K562 (cell line): Measurements from ENCODE around the gene VAMP4. TPM values are rescaled to one million over a fixed set of nuclear protein-coding genes. Genes with fewer than 3 reads are reported as not detected.

ENCODE experiments used
- AFF1 ChIP-seq, 2 experiments: fragments of 450-650 bp; IDR thresholded peaks; 2 replicates each; pipeline ENCODE4 v1.6.1; 2018; ENCODE audit warnings: mild to moderate bottlenecking in 2 of 2, low read depth in 1 of 2; ENCODE audit not compliant: partially characterized antibody in 2 of 2
- CHAMP1 ChIP-seq: fragments of 450-650 bp; IDR thresholded peaks from 2 replicates; pipeline ENCODE4 v1.6.1; 2016; ENCODE audit warnings: mild to moderate bottlenecking
- ELF1 ChIP-seq: fragments of 200-800 bp; sonication (Bioruptor generic); IDR thresholded peaks from 2 replicates; pipeline ENCODE4 v1.6.1; 2016; ENCODE audit warnings: missing genetic modification characterization, missing compliant biosample characterization
- HOXB6 ChIP-seq: fragments of 250-450 bp; sonication (Bioruptor Pico); IDR thresholded peaks from 2 replicates; pipeline ENCODE4 v1.5.1; 2022; ENCODE audit warnings: mild to moderate bottlenecking, borderline replicate concordance
- JUNB ChIP-seq: fragments of 450-650 bp; formaldehyde crosslinking; conservative IDR thresholded peaks from 2 replicates; pipeline ENCODE4 v1.4.0; 2020; ENCODE audit warnings: mild to moderate bottlenecking
- KLF13 ChIP-seq: fragments of 450-650 bp; IDR thresholded peaks from 2 replicates; pipeline ENCODE4 v1.6.1; 2016; ENCODE audit warnings: missing genetic modification characterization, low read depth, mild to moderate bottlenecking, missing compliant biosample characterization, moderate library complexity, borderline replicate concordance
- NCOA4 ChIP-seq: fragments of 450-650 bp; IDR thresholded peaks from 2 replicates; pipeline ENCODE4 v1.6.1; 2018; ENCODE audit warnings: mild to moderate bottlenecking; ENCODE audit not compliant: partially characterized antibody
- ZBTB33 ChIP-seq: sonication (generic); formaldehyde crosslinking; IDR thresholded peaks from 2 replicates; pipeline ENCODE4 v1.8.1; 2023; ENCODE audit warnings: mild to moderate bottlenecking, missing genetic modification reagents
- polyA plus RNA-seq, 8 experiments: library from polyadenylated mRNA; depleted of rRNA in 4 of 8; stranded (reverse) in 5 of 8; unstranded in 3 of 8; fragments of >200 nt; fragmentation: Nextera tagmentation in 2 of 8; fragmentation: Illumina TruSeq in 1 of 8; extraction: Ambion mirVana in 2 of 8; extraction: Trizol in 1 of 8; gene quantifications; 2 replicates each; pipeline versions ENCODE4 v1.2.1 to v1.2.3, GENCODE V29; 2011 to 2014; ENCODE audit warnings: inconsistent platforms in 1 of 8, missing spikeins in 1 of 8
- total RNA-seq, 7 experiments: library from RNA; depleted of rRNA in 6 of 7; stranded (reverse); fragments of >200 nt in 6 of 7; fragmentation: Illumina TruSeq in 2 of 7; extraction: Trizol in 2 of 7; gene quantifications; 2 replicates each; pipeline versions ENCODE4 v1.2.1 to v1.2.3, GENCODE V29; 2011 to 2021; ENCODE audit warnings: low replicate concordance in 1 of 7

The VAMP4 gene
- total and polyA plus RNA-seq, 9 of the 15 experiments (the other 6 are each of a cell fraction or from before 2014, with no cell fraction given), result 3.3 to 21.4 (median 11.9) TPM

- no peak for TF ChIP-seq ZBTB33
- TF ChIP-seq NCOA4, result no peak
- TF ChIP-seq ELF1, result no peak
- TF ChIP-seq HOXB6 (CRISPR knock-in tag), result no peak
- TF ChIP-seq JUNB (CRISPR knock-in tag), result no peak
- no peak for TF ChIP-seq KLF13 (tag)
- no peak for TF ChIP-seq CHAMP1
- no peak for TF ChIP-seq AFF1 (IDR thresholded peaks at IDR 0.05; ENCODE audit: low read depth in 1 of 2, partially characterized antibody in 2 of 2)
Observed at GRCh38 chr1:171653796-171654195, 88.1 kb downstream of the VAMP4 start (continued).
